ENCODE results near the gene PPP2R3A.

DNA sequence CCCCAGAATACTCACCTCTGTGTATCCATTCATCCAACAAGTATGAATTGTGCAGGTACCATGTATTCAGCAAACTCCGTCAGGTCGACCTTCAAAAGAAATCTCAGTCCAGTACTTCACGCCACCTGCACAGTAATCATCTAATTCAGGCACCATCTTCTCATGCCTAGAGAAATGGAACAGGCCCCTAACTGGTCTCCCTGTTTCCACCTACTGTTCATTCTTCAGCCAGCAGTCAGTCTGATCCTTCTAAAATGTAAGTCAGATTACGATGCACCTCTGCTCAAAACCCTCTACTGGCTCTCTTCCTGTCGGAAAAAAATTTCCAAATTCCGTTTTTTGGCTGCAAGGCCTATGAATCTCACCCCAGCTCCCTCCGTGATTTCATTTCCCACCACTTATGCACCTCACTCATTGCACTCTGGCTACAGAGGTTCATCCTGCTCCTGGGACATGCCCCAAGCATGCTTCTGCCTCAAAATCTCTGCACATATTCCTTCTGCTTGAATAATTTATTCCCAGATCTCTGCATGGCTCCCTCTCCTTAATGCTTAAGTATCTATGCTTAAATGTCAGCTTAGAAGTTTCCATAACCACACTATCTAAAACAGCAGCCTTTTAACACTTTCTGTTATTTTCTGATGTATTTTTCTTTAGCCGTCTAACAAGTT lies 47.5 kb upstream of the PPP2R3A start:
- TF ChIP-seq, protein P1, sequence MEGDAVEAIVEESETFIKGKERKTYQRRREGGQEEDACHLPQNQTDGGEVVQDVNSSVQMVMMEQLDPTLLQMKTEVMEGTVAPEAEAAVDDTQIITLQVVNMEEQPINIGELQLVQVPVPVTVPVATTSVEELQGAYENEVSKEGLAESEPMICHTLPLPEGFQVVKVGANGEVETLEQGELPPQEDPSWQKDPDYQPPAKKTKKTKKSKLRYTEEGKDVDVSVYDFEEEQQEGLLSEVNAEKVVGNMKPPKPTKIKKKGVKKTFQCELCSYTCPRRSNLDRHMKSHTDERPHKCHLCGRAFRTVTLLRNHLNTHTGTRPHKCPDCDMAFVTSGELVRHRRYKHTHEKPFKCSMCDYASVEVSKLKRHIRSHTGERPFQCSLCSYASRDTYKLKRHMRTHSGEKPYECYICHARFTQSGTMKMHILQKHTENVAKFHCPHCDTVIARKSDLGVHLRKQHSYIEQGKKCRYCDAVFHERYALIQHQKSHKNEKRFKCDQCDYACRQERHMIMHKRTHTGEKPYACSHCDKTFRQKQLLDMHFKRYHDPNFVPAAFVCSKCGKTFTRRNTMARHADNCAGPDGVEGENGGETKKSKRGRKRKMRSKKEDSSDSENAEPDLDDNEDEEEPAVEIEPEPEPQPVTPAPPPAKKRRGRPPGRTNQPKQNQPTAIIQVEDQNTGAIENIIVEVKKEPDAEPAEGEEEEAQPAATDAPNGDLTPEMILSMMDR (IDR thresholded peaks at IDR 0.05), result no peak
- TF ChIP-seq POLR2A (IDR thresholded peaks at IDR 0.05), result no peak
